BLaER1 treated with 17β-estradiol and CSF1 and Interleukin-3, amounts not matched to agents 10 nM and 100 nM (cell line): ENCODE results near the gene PPARG.

Experiments
- H3K27ac ChIP-seq, 11 experiments: shearing (Covaris generic); formaldehyde crosslinking; 2 replicates each; pipeline ENCODE4 v1.8.1; 2022
- H3K27me3 ChIP-seq, 11 experiments: shearing (Covaris generic); formaldehyde crosslinking; 2 replicates each; pipeline ENCODE4 v1.8.1; 2022
- H3K36me3 ChIP-seq, 11 experiments: shearing (Covaris generic); formaldehyde crosslinking; 2 replicates each; pipeline ENCODE4 v1.8.1; 2022
- H3K4me1 ChIP-seq, 10 experiments: shearing (Covaris generic); formaldehyde crosslinking; 2 replicates each; pipeline ENCODE4 v1.8.1; 2022
- H3K4me2 ChIP-seq, 11 experiments: shearing (Covaris generic); formaldehyde crosslinking; 2 replicates each; pipeline ENCODE4 v1.8.1; 2022
- H3K4me3 ChIP-seq, 10 experiments: shearing (Covaris generic); formaldehyde crosslinking; 2 replicates each; pipeline ENCODE4 v1.8.1; 2022
- H3K9ac ChIP-seq, 11 experiments: shearing (Covaris generic); formaldehyde crosslinking; 2 replicates each; pipeline ENCODE4 v1.8.1; 2022
- H3K9me3 ChIP-seq, 11 experiments: shearing (Covaris generic); formaldehyde crosslinking; replicated peaks in 1 of 11; 2 replicates each; pipeline ENCODE4 v1.8.1; 2022
- H4K20me1 ChIP-seq, 11 experiments: shearing (Covaris generic); formaldehyde crosslinking; 2 replicates each; pipeline ENCODE4 v1.8.1; 2022
- Cebpa-rat ChIP-seq, 11 experiments: shearing (Covaris generic); IDR thresholded peaks; 2 replicates each; pipeline ENCODE4 v1.8.1; 2022

The PPARG gene

DNA sequence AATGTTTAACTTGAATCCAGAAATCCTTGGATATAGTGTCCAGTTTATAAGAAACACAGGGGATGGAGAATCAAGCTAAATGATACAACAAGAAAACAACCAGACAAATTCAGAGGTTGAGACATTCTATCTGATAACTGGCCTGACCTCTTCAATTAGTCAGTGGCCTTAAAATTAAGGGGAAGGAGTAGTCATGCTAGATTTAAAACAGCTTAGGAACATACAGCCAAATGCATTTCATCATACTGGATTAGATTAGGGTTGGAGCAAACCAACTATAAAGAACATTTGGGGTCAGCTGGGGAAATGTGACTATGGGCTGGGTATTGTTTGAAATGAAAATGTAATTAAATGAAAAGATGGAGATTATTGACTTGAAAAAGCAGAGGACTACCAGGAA, 53.3 kb downstream of the PPARG start:
- H3K9me3 ChIP-seq, result no peaks in the 10 kb centered on the region
- H3K4me1 ChIP-seq, result peaks cover 0 to 9% (median 0%) of the 10 kb centered on the region in 10 experiments; a peak in 3 of 20 replicates
- H3K4me3 ChIP-seq, result no peak overlapping the region
- H3K9ac ChIP-seq, result no peak overlapping the region
- no peaks in the 10 kb centered on the region for H4K20me1 ChIP-seq
- no peak for TF ChIP-seq Cebpa-rat (IDR thresholded peaks at IDR 0.05)
- no peaks in the 10 kb centered on the region for H3K36me3 ChIP-seq
- H3K4me2 ChIP-seq, result no peak overlapping the region
- H3K27me3 ChIP-seq, result no peaks in the 10 kb centered on the region
- no peak overlapping the region for H3K27ac ChIP-seq

- H3K9me3 ChIP-seq, result no peaks in the 10 kb centered on the region
Measured at GRCh38 chr3:12343047-12343501, 54.2 kb downstream of the PPARG start.

GRCh38 chr3:12345141-12345561, 56.3 kb downstream of the PPARG start:
- Histone ChIP-seq H3K36me3 (no peaks in the 10 kb centered on the region), H3K4me1 (peaks cover 0 to 12% (median under 1%) of the 10 kb centered on the region in 10 experiments; a peak in 8 of 20 replicates), H3K9ac (no peak overlapping the region), H3K4me3 (no peak overlapping the region), H3K4me2 (no peak overlapping the region), H3K27ac (no peak overlapping the region), H3K9me3 (no peaks in the 10 kb centered on the region), H4K20me1 (no peaks in the 10 kb centered on the region), H3K27me3 (no peaks in the 10 kb centered on the region)
- no peak for TF ChIP-seq Cebpa-rat (IDR thresholded peaks at IDR 0.05)

More at GRCh38 chr3:12343047-12343501, 54.2 kb downstream of the PPARG start:
- Histone ChIP-seq H3K9ac (no peak overlapping the region), H3K4me3 (no peak overlapping the region), H3K4me1 (0 out of 20 replicates have a peak, but pooled peaks cover 0 to 7% (median 0%) of the 10 kb centered on the region in 10 experiments), H3K36me3 (no peaks in the 10 kb centered on the region), H3K27me3 (no peaks in the 10 kb centered on the region), H3K4me2 (no peak overlapping the region), H4K20me1 (no peaks in the 10 kb centered on the region), H3K27ac (no peak overlapping the region)
- no peak for TF ChIP-seq Cebpa-rat (IDR thresholded peaks at IDR 0.05)

- no peak overlapping the region for H3K4me3 ChIP-seq
- H3K4me2 ChIP-seq, result no peak overlapping the region
- H3K27ac ChIP-seq, result no peak overlapping the region
- H4K20me1 ChIP-seq, result no peaks in the 10 kb centered on the region
- no peaks in the 10 kb centered on the region for H3K27me3 ChIP-seq
- no peak overlapping the region for H3K9ac ChIP-seq
- no peak for TF ChIP-seq Cebpa-rat (IDR thresholded peaks at IDR 0.05)
- peaks cover 0 to 19% (median 4%) of the 10 kb centered on the region in 10 experiments; a peak in 8 of 20 replicates for H3K4me1 ChIP-seq
- H3K9me3 ChIP-seq, result no peaks in the 10 kb centered on the region
- H3K36me3 ChIP-seq, result no peaks in the 10 kb centered on the region
Measured at GRCh38 chr3:12345584-12346494, 57.0 kb downstream of the PPARG start.

DNA sequence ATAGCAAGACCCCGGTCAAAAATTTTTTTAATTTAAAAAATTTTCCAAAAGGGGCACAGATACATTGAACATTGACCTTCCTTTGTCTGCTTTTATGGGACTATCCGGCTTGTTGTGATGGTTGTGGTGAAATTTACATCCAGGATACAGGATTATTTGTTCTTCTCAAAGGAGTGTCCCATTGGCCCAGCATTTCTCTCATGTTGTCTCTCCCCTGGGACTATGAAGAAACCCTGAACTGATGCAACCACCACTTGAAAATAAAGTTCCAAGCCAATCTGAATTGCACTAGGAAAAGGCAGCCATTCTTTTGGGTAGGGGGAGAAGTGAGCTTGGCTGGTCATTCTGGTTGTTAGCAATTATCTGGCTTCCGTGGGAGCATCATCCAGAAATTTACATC, 58.4 kb downstream of the PPARG start:
- Histone ChIP-seq H3K4me3 (no peak overlapping the region), H4K20me1 (no peaks in the 10 kb centered on the region), H3K9ac (no peak overlapping the region), H3K9me3 (no peaks in the 10 kb centered on the region), H3K36me3 (no peaks in the 10 kb centered on the region), H3K27ac (no peak overlapping the region), H3K4me1 (peaks cover 0 to 34% (median 4%) of the 10 kb centered on the region in 10 experiments; a peak in 8 of 20 replicates), H3K27me3 (no peaks in the 10 kb centered on the region), H3K4me2 (no peak overlapping the region)
- no peak for TF ChIP-seq Cebpa-rat (IDR thresholded peaks at IDR 0.05)

DNA sequence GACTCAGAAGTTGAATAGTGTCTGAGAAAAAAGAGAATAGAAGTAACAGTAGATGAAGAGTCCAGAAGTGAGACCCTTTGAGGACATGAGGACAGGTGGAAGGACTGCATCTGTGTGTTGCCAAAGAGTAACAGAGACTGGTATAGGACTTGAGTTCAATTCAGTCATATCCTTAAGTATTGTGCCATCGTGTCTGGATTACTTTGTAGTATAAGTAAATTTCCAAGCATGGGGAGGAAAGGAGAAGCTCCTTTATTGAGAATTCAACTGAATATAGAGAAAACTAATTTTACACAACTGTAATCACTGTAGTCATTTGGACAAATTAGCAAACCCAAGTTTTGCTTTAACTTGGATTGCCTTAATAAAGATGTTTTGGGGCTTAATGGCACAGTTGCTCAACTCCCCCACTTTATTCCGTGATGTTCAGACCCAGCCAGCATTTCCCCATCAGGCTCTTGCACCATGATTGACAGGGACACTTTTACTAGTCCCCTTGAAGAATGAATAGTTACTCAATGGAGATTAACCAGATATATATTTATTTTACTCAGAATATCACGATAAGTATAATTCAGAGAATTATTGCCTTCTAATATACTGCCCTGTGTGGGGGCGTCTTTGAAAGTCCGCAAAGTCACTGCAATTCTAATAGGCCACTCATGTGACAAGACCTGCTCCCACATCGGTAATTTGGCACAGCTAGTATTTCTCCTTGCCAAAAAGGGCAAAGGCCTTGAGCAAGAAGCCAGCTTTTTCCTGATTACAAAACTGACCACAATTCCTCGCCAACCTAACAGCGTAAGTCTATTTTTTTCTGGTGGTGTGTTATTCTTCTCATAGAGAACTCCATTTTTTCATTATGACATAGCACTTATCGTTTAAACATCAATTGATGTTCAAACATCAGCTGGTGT, 61.3 kb downstream of the PPARG start:
- Histone ChIP-seq H3K4me3 (no peak overlapping the region), H4K20me1 (no peaks in the 10 kb centered on the region), H3K4me1 (peaks cover 0 to 38% (median 4%) of the 10 kb centered on the region in 10 experiments; a peak in 8 of 20 replicates), H3K4me2 (peak overlapping the region in 5 of 11 experiments; percentile 40 to 58 (median 51); a peak in 9 of 22 replicates), H3K36me3 (no peaks in the 10 kb centered on the region), H3K9me3 (no peaks in the 10 kb centered on the region), H3K9ac (no peak overlapping the region), H3K27ac (peak overlapping the region in 3 of 11 experiments; percentile 23 to 43 (median 31); a peak in 3 of 22 replicates), H3K27me3 (no peaks in the 10 kb centered on the region)
- no peak; a peak in 1 of 22 replicates for TF ChIP-seq Cebpa-rat (IDR thresholded peaks at IDR 0.05)

DNA sequence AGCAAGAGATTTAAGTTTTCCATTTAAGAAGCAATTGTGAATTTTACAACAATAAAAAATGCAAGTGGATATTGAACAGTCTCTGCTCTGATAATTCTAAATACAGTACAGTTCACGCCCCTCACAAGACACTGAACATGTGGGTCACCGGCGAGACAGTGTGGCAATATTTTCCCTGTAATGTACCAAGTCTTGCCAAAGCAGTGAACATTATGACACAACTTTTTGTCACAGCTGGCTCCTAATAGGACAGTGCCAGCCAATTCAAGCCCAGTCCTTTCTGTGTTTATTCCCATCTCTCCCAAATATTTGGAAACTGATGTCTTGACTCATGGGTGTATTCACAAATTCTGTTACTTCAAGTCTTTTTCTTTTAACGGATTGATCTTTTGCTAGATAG, 62.3 kb downstream of the PPARG start:
- Histone ChIP-seq H3K9ac (no peak overlapping the region), H4K20me1 (no peaks in the 10 kb centered on the region), H3K4me3 (no peak overlapping the region), H3K4me2 (peak overlapping the region in 4 of 11 experiments; percentile 31 to 58 (median 54); a peak in 6 of 22 replicates), H3K4me1 (peaks cover 0 to 37% (median 4%) of the 10 kb centered on the region in 10 experiments; a peak in 8 of 20 replicates), H3K9me3 (no peaks in the 10 kb centered on the region), H3K27ac (peak overlapping the region in 2 of 11 experiments; percentile 23 to 43; a peak in 3 of 22 replicates), H3K36me3 (no peaks in the 10 kb centered on the region), H3K27me3 (no peaks in the 10 kb centered on the region)
- no peak for TF ChIP-seq Cebpa-rat (IDR thresholded peaks at IDR 0.05)

GRCh38 chr3:12352253-12352652, 63.4 kb downstream of the PPARG start:
- Histone ChIP-seq H3K36me3 (no peaks in the 10 kb centered on the region), H3K9ac (no peak overlapping the region), H3K27me3 (no peaks in the 10 kb centered on the region), H3K4me3 (no peak overlapping the region), H3K4me1 (peaks cover 0 to 47% (median 4%) of the 10 kb centered on the region in 10 experiments; a peak in 8 of 20 replicates), H3K4me2 (peak overlapping the region in 2 of 11 experiments; percentile 22 to 58; a peak in 3 of 22 replicates), H3K9me3 (no peaks in the 10 kb centered on the region), H3K27ac (no peak overlapping the region; a peak in 2 of 22 replicates), H4K20me1 (no peaks in the 10 kb centered on the region)
- no peak for TF ChIP-seq Cebpa-rat (IDR thresholded peaks at IDR 0.05)
